IPS-15b (cell line): Measurements from ENCODE around the gene HABP2.

Experiments used
- H3K27me3 ChIP-seq: one replicate; pipeline ENCODE4 v1.6.1; 2013; ENCODE audit warnings: low read length; ENCODE audit not compliant: control insufficient read depth, insufficient read depth
- H3K36me3 ChIP-seq: one replicate; pipeline ENCODE4 v1.6.1; 2013; ENCODE audit warnings: low read length; ENCODE audit not compliant: control insufficient read depth, insufficient read depth
- H3K4me1 ChIP-seq: one replicate; pipeline ENCODE4 v1.6.1; 2013; ENCODE audit warnings: mild to moderate bottlenecking, low read length; ENCODE audit not compliant: control insufficient read depth, insufficient read depth
- H3K4me3 ChIP-seq: one replicate; pipeline ENCODE4 v1.5.1; 2013; ENCODE audit warnings: low read depth, low read length
- H3K9ac ChIP-seq: one replicate; pipeline ENCODE4 v1.6.1; 2013; ENCODE audit warnings: low read depth, mild to moderate bottlenecking, low read length
- H3K9me3 ChIP-seq: one replicate; pipeline ENCODE4 v1.6.1; 2013; ENCODE audit warnings: mild to moderate bottlenecking, low read length; ENCODE audit not compliant: control insufficient read depth, insufficient read depth

HABP2 gene

GRCh38 chr10:113528876-113529275 is 24.0 kb upstream of the HABP2 start:
- Histone ChIP-seq H3K36me3 (no peaks in the 10 kb centered on the region), H3K4me1 (no peaks in the 10 kb centered on the region), H3K9me3 (no peaks in the 10 kb centered on the region), H3K9ac (no peak overlapping the region), H3K4me3 (no peak overlapping the region), H3K27me3 (peaks cover 8% of the 10 kb centered on the region)

DNA sequence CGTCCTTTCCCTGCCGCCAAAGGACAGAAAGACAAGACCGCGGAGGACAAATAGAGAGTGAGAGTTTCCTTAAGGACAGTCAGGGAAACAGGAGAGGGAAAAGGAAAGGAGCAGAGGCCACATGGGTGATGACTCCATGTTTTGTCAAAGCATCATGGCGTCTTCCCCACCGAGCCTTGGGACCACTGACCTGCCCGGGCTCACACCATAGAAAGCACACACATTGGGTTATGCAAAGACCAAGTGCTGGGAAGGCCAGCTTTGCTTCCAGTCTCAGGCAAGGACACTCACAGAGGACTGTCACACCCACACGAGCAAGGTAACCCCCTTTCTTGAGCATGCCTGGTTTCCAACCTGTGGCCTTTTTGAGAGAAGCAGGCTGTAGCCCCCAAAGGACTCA is 23.3 kb upstream of the HABP2 start:
- Histone ChIP-seq H3K4me1 (no peaks in the 10 kb centered on the region), H3K27me3 (peaks cover 8% of the 10 kb centered on the region), H3K9me3 (no peaks in the 10 kb centered on the region), H3K4me3 (no peak overlapping the region), H3K36me3 (no peaks in the 10 kb centered on the region), H3K9ac (no peak overlapping the region)

- H3K27me3 ChIP-seq: peaks cover 8% of the 10 kb centered on the region
These were observed 22.4 kb upstream of the HABP2 start for GRCh38 chr10:113530476-113530875.

GRCh38 chr10:113532724-113533123 is 20.1 kb upstream of the HABP2 start:
- Histone ChIP-seq H3K4me1 (no peaks in the 10 kb centered on the region), H3K36me3 (no peaks in the 10 kb centered on the region), H3K27me3 (peaks cover 5% of the 10 kb centered on the region), H3K9me3 (no peaks in the 10 kb centered on the region), H3K9ac (no peak overlapping the region), H3K4me3 (no peak overlapping the region)

More at GRCh38 chr10:113530476-113530875, 22.4 kb upstream of the HABP2 start:
- H3K9me3 ChIP-seq: no peaks in the 10 kb centered on the region
- H3K4me3 ChIP-seq: no peak overlapping the region
- no peaks in the 10 kb centered on the region for H3K36me3 ChIP-seq
- H3K4me1 ChIP-seq: no peaks in the 10 kb centered on the region
- no peak overlapping the region for H3K9ac ChIP-seq

DNA sequence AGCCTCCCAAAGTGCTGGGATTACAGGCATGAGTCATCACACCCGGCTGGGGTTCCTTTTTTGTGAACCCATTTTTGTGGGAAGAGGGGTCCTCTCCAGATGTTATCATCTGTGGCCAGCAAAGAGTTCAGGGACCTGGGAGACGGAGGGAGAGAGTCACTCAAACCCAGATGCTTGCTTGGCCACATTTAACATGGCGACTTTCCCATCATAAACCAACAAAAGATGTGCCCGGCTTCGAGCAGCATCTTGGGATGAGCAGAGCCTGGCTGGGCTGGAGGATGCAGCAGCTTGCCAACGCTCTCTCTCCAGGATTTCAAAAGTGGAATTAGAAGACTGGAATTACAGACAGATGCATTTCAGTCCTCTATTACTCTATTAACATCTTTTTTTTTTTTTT is 19.1 kb upstream of the HABP2 start:
- Histone ChIP-seq H3K4me3 (no peak overlapping the region), H3K9ac (no peak overlapping the region), H3K9me3 (no peaks in the 10 kb centered on the region), H3K4me1 (no peaks in the 10 kb centered on the region), H3K36me3 (no peaks in the 10 kb centered on the region), H3K27me3 (peaks cover 4% of the 10 kb centered on the region)

DNA sequence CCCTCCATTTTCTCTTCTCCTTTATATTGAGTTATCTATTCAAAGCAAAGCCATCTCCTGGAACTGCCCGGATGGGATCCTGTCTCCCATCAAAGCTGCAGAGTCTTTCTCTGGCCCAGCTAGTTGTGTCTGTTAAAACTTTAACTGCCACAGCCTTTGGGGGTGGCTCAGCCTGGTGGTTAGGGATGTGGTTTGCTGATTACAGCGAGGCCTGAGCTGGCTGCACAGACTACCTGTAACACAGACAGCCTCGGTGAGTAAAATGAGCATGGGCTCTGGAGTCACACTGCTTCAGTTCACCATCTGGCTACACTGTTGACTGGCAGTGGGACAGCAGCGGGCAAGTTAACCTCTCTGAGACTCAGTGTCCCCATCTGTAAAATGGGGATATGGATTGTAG is 18.4 kb upstream of the HABP2 start:
- Histone ChIP-seq H3K4me1 (no peaks in the 10 kb centered on the region), H3K9me3 (no peaks in the 10 kb centered on the region), H3K9ac (no peak overlapping the region), H3K27me3 (peaks cover 4% of the 10 kb centered on the region), H3K36me3 (no peaks in the 10 kb centered on the region), H3K4me3 (no peak overlapping the region)

- Histone ChIP-seq H3K4me1 (no peaks in the 10 kb centered on the region), H3K27me3 (peaks cover 8% of the 10 kb centered on the region), H3K9ac (no peak overlapping the region), H3K36me3 (no peaks in the 10 kb centered on the region), H3K9me3 (no peaks in the 10 kb centered on the region), H3K4me3 (no peak overlapping the region)
These were observed 15.2 kb upstream of the HABP2 start for GRCh38 chr10:113537672-113538071.

- Histone ChIP-seq H3K36me3 (no peaks in the 10 kb centered on the region), H3K9me3 (no peaks in the 10 kb centered on the region), H3K27me3 (peaks cover 9% of the 10 kb centered on the region), H3K9ac (no peak overlapping the region), H3K4me3 (no peak overlapping the region), H3K4me1 (no peaks in the 10 kb centered on the region)
These were observed 14.7 kb upstream of the HABP2 start for GRCh38 chr10:113538151-113538550.

DNA sequence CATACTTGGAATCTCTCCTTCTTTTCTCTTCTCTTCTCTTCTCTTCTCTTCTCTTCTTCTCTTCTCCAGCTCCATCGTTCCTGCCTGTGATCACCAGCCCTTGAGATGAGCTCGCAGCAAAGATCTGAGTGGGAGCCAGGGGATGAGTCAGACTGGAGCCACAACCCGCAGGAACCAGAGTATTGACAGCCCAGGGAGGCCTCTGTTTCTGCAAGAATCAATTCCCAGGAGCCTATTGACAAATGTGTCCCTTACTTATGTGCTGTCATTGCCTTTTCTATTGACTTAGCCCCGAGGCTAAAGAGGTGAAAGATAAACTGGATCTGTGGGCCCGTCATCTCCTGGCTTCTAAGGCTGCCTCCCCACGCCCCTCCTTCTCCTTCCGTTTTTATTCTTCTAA is 13.1 kb upstream of the HABP2 start:
- H3K4me1 ChIP-seq: no peaks in the 10 kb centered on the region
- no peaks in the 10 kb centered on the region for H3K36me3 ChIP-seq
- H3K4me3 ChIP-seq: no peak overlapping the region
- no peak overlapping the region for H3K9ac ChIP-seq
- no peaks in the 10 kb centered on the region for H3K9me3 ChIP-seq
- peaks cover 12% of the 10 kb centered on the region for H3K27me3 ChIP-seq

DNA sequence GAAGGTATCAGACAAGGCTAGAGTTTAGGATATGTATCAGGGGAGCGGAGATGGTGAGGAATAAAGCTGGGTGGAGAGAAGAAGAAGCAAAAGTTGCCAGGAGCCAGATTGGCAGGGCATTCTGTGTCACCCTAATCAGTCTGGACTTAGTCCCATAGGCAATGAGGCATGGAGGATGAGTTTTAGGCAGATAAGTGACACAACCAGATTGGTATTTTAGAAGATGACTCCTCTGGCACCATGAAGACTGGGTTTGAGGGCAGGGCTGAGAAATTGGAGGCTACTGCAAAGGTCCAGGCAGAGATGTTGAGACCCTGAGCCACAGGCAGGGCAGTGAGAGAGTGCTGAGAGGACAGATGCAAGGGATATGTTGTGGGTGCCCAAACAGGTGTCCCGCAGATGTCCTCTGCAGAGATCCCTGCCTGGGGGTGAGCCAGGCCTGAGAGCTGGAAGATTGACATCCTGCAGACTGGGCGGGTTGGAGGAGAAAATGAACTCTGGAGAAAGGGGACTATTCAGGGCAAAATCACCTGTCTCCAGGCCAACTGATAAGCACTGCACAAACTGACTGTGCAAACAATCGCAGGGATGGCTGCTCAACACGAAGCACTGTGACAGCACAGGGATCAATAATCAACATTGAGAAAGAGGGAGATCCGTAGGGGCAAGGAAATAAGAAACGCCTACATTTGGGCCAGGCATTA is 11.9 kb upstream of the HABP2 start:
- H3K9me3 ChIP-seq: no peaks in the 10 kb centered on the region
- peaks cover 12% of the 10 kb centered on the region for H3K27me3 ChIP-seq
- H3K9ac ChIP-seq: no peak overlapping the region
- no peaks in the 10 kb centered on the region for H3K36me3 ChIP-seq
- no peak overlapping the region for H3K4me3 ChIP-seq
- H3K4me1 ChIP-seq: no peaks in the 10 kb centered on the region

GRCh38 chr10:113541549-113541927 is 11.3 kb upstream of the HABP2 start:
- H3K9ac ChIP-seq: no peak overlapping the region
- H3K9me3 ChIP-seq: no peaks in the 10 kb centered on the region
- no peaks in the 10 kb centered on the region for H3K36me3 ChIP-seq
- H3K4me1 ChIP-seq: no peaks in the 10 kb centered on the region
- H3K27me3 ChIP-seq: peaks cover 14% of the 10 kb centered on the region
- H3K4me3 ChIP-seq: no peak overlapping the region

GRCh38 chr10:113543107-113543955 is 9.5 kb upstream of the HABP2 start:
- Histone ChIP-seq H3K9ac (no peak overlapping the region), H3K27me3 (peaks cover 15% of the 10 kb centered on the region), H3K36me3 (no peaks in the 10 kb centered on the region), H3K9me3 (no peaks in the 10 kb centered on the region), H3K4me1 (no peaks in the 10 kb centered on the region), H3K4me3 (no peak overlapping the region)
